Spinal cord (tissue), 10 donors: ENCODE data around the gene RIPK4. TPM values are rescaled to one million over a fixed set of nuclear protein-coding genes. Genes with fewer than 3 reads are reported as not detected.

ENCODE experiments used
- DNase-seq, 6 donors: peaks; one replicate each; pipeline versions ENCODE4 v3.0.0 to v3.0.0-alpha.2; 2013 to 2015; ENCODE audit warnings: low spot score in 6 of 6, low read depth in 4 of 6
- H3K27ac ChIP-seq: one replicate; pipeline ENCODE4 v1.5.1; 2013; ENCODE audit warnings: low read depth, low read length, control low read depth
- H3K27me3 ChIP-seq: one replicate; pipeline ENCODE4 v1.6.1; 2013; ENCODE audit warnings: low read length; ENCODE audit not compliant: control insufficient read depth, insufficient read depth
- H3K36me3 ChIP-seq: one replicate; pipeline ENCODE4 v1.6.1; 2013; ENCODE audit warnings: low read length; ENCODE audit not compliant: control insufficient read depth, insufficient read depth
- H3K4me1 ChIP-seq: one replicate; pipeline ENCODE4 v1.6.1; 2013; ENCODE audit warnings: low read length; ENCODE audit not compliant: control insufficient read depth, insufficient read depth
- H3K4me3 ChIP-seq: one replicate; pipeline ENCODE4 v1.5.1; 2013; ENCODE audit warnings: low read depth, low read length, control low read depth
- H3K9me3 ChIP-seq: one replicate; pipeline ENCODE4 v1.6.1; 2013; ENCODE audit warnings: low read length; ENCODE audit not compliant: control insufficient read depth, insufficient read depth
- WGBS: methylation state at CpG from one replicate; pipeline ENCODE4 v1.1.5; 2013; ENCODE audit warnings: missing lambda C conversion rate; ENCODE audit not compliant: insufficient coverage; 5-methylcytosine and 5-hydroxymethylcytosine counted together
- long read RNA-seq, 4 donors: transcript quantifications; one replicate each; lab custom pipeline, GENCODE V29; 2026
- polyA plus RNA-seq, 2 donors: library from polyadenylated mRNA; unstranded; fragments of 120-200 nt; gene quantifications; one replicate each; pipeline ENCODE4 v1.2.1, GENCODE V29; 2013; ENCODE audit not compliant: insufficient read length in 2 of 2
- total RNA-seq, 2 donors: library from RNA; depleted of rRNA in 1 of 2; stranded (reverse); fragments of 120-200 nt in 1 of 2; fragments of >200 nt in 1 of 2; gene quantifications; one replicate each; pipeline versions ENCODE4 v1.2.3 to v1.2.4, GENCODE V29; 2013 to 2014
- donor health status: healthy.

Gene RIPK4
- total RNA-seq: under 1 TPM; 0.10 to 0.11 TPM
- polyA plus RNA-seq: under 1 TPM in 1 of 2 donors, not detected in 1; 0.11 TPM
- long read RNA-seq, donor 1: 0 reads
- long read RNA-seq, donor 2: 0 reads
- long read RNA-seq, donor 3: 0 reads
- long read RNA-seq, donor 4: 0 reads

DNA sequence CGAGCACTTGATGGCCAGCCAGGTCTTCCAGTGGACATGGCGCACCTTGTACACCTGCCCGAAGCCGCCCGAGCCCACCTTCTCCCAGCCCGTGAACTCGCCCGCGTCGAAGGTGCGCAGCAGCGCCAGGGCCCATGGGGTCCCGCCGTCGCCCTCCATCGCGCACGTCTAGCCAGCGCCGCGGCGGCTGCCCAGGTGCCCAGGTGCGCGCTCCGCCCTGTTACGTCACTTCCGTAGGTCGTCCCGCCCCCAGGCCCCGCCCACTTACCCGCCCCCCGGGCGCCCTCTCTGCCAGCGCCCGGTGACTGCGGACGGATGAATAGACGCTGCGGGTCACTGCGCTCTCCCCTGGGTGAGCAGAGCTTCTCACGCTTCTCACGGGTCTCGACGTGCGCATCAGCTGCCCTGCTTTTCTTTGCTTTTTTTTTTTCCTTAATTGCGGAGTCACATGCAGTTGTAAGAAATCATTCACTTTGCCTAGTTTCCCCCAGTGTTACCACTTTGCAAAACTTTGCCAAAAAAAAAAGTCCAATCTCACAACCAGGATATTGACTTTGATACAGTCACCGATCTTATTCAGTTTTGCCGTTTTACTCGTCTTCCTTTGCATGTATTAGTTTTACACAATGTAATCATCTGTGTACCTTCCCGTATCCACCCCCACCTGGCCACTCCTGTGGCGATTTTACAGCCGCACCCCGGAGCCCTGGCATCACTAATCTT is at the start of gene RIPK4:
Gene RIPK4, minus strand, starts transcription at position 170 of the 723 bp plus-strand sequence. Its CDS starts 11 bp downstream, at position 159.
- Histone ChIP-seq H3K4me3 (no peak within 1 kb of the TSS), H3K27me3 (peaks cover 98% of the 10 kb centered on the region), H3K4me1 (peaks cover 19% of the 10 kb centered on the region), H3K9me3 (no peaks in the 10 kb centered on the region), H3K36me3 (no peaks in the 10 kb centered on the region), H3K27ac (no peak within 1 kb of the TSS)
- under 1% methylated on average over 49 of the region's 53 CpGs for WGBS
- DNase-seq: peak in 1 of 6 donors; percentile 29

- H3K27ac ChIP-seq: no peak overlapping the region
- no peaks in the 10 kb centered on the region for H3K27me3 ChIP-seq
- H3K36me3 ChIP-seq: peaks cover 62% of the 10 kb centered on the region
- no peak for DNase-seq
- H3K4me3 ChIP-seq: no peak overlapping the region
- no peaks in the 10 kb centered on the region for H3K9me3 ChIP-seq
- peaks cover 6% of the 10 kb centered on the region for H3K4me1 ChIP-seq
- WGBS: 92% methylated on average over 44 of the region's 50 CpGs
Observed at GRCh38 chr21:41815652-41816582, 49.1 kb upstream of the RIPK4 start.

- H3K27ac ChIP-seq: no peak overlapping the region
- DNase-seq: no peak
- H3K9me3 ChIP-seq: no peaks in the 10 kb centered on the region
- H3K27me3 ChIP-seq: no peaks in the 10 kb centered on the region
- peaks cover 6% of the 10 kb centered on the region for H3K4me1 ChIP-seq
- WGBS: over 99% methylated on average over 7 of the region's 11 CpGs
- peaks cover 63% of the 10 kb centered on the region for H3K36me3 ChIP-seq
- H3K4me3 ChIP-seq: no peak overlapping the region
Observed at GRCh38 chr21:41813226-41813625, 46.4 kb upstream of the RIPK4 start.

DNA sequence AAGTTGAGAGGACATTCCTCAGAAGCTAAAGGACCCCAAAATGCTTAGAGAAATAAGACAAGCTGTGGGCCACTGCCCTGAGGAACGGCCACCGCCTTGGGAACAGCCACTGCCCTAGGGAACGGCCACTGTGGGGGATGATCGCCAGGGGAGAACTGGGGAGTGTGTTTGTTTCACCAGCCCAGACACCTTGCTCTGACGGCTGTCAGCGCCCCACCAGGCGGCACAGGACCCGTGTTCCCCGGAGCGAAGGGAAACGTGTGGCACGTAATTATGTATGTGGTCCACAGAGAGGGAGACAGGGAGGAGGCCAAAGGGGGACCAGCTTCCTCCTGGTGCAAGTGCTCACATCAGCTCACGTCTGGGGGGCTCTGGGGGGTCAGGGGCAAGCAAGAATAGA is 45.8 kb upstream of the RIPK4 start:
- no peak for DNase-seq
- peaks cover 68% of the 10 kb centered on the region for H3K36me3 ChIP-seq
- H3K9me3 ChIP-seq: no peaks in the 10 kb centered on the region
- 93% methylated on average over 13 of the region's 13 CpGs for WGBS
- H3K4me1 ChIP-seq: peaks cover 6% of the 10 kb centered on the region
- H3K4me3 ChIP-seq: no peak overlapping the region
- H3K27me3 ChIP-seq: no peaks in the 10 kb centered on the region
- H3K27ac ChIP-seq: no peak overlapping the region

DNA sequence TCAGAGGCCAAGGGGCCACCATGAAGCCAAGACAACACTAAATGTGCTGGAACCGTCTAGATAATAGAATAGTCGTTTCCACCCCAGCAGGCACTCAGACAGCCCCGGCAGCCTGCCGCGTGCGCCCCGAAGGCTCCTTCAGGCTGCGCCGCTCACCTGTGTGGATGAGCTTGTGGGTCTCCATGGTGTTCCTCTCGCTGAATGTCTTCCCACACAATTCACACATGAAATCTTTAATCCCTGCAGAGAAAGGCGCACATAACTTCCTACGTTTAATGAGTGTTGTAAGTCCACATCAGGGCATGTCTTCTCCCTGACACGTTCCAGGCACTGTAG is 43.7 kb upstream of the RIPK4 start:
- DNase-seq: no peak
- no peaks in the 10 kb centered on the region for H3K4me1 ChIP-seq
- H3K27me3 ChIP-seq: no peaks in the 10 kb centered on the region
- no peaks in the 10 kb centered on the region for H3K9me3 ChIP-seq
- no peak overlapping the region for H3K4me3 ChIP-seq
- H3K36me3 ChIP-seq: peaks cover 61% of the 10 kb centered on the region
- 75% methylated on average over 11 of the region's 13 CpGs for WGBS
- H3K27ac ChIP-seq: no peak overlapping the region

DNA sequence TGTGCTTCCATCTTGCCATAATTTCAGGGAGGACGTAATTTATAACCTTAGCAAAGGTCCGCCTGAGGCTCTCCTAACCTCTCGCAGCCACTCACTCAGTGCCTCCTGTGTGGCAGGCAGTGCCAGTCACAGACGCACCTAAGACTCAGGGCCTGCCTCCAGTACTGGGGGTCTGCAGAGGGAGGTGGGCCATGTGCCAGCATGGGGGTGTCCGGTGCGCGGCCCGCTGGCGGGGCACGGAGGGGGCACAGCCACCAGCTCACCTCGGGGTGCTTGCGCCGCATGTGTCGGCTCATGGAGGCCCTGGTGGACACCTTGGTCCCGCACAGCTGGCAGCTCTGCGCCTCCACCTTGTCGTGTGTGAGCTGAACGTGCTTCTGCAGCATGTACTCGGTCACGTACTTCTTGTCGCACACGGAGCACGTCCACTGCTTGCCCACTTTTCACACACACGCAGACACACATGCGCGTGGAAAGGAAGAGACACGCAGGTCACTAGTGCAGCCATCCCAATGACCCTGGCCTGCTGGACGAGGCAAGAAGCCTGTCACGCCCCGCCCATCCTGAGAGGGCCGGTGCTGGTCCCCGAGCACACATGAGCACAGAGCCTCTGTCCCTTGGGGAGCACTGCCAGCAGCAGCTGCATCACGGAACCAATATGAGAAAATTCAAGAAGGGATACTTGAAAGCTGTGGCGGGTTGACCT is 43.2 kb upstream of the RIPK4 start:
- no peak overlapping the region for H3K27ac ChIP-seq
- H3K9me3 ChIP-seq: no peaks in the 10 kb centered on the region
- DNase-seq: no peak
- no peaks in the 10 kb centered on the region for H3K4me1 ChIP-seq
- H3K27me3 ChIP-seq: no peaks in the 10 kb centered on the region
- WGBS: 96% methylated on average over 33 of the region's 34 CpGs
- H3K36me3 ChIP-seq: peaks cover 56% of the 10 kb centered on the region
- no peak overlapping the region for H3K4me3 ChIP-seq

DNA sequence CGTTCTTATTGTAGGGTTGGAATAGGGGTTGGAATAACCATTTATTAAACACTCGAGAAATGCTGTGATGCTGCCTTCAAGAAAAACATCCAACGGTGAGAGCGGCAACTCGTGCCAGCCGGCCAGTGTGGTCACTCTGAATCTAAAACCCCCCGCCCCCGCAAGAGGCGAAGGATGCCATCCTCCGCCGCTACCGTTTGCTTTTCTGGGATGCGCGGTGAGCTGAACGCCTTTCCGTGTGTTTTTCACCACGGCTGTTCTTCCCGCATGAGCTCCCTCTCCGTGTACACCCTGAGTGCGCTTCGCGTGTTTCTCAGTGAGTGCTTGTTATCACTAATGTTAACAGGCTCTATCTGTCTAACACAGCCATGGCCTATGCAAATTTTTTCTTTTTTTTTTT is 42.0 kb upstream of the RIPK4 start:
- no peak overlapping the region for H3K27ac ChIP-seq
- no peak for DNase-seq
- H3K4me1 ChIP-seq: no peaks in the 10 kb centered on the region
- H3K36me3 ChIP-seq: peaks cover 63% of the 10 kb centered on the region
- H3K27me3 ChIP-seq: no peaks in the 10 kb centered on the region
- WGBS: 94% methylated on average over 21 of the region's 22 CpGs
- no peaks in the 10 kb centered on the region for H3K9me3 ChIP-seq
- no peak overlapping the region for H3K4me3 ChIP-seq

DNA sequence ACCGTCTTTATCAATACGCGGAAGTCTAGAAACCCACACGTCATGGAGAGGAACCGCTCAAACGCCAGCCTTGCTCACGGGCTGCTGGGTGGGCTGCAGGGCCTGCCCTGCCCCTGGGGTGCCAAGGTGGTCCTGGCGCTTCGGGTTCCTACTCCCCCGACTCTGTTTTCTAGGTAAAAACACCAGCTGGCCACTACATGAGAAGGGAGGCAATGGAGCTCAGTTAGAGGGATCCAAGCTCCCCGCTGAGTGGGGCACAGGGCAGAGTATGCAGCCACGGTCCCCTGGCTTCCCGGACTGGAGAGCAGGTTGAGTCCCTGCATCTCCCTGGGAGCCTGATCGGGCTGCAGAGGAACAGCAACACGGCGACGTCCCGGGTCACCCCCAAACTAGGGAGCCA is 41.2 kb upstream of the RIPK4 start:
- no peak for DNase-seq
- Histone ChIP-seq H3K36me3 (peaks cover 63% of the 10 kb centered on the region), H3K4me1 (peaks cover 5% of the 10 kb centered on the region), H3K9me3 (no peaks in the 10 kb centered on the region), H3K4me3 (no peak overlapping the region), H3K27ac (no peak overlapping the region), H3K27me3 (no peaks in the 10 kb centered on the region)
- 95% methylated on average over 14 of the region's 18 CpGs for WGBS

DNA sequence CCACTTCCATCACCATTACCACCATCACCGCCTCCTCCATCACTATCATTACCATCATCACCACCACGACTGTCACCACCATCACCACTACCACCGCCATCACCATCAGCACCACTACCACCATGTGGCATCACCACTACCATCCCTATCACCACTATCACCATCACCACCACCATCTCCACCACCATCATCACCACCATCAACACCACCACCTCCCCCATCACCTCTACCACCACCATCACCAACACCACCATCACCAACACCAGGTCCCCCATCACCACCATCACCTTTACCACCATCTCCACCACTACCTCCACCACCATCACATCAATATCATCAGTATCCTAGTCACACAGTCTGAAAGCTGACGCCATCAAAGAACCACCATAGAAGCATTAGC is 39.9 kb upstream of the RIPK4 start:
- WGBS: 79% methylated on average over 3 of the region's 4 CpGs
- Histone ChIP-seq H3K9me3 (no peaks in the 10 kb centered on the region), H3K27me3 (no peaks in the 10 kb centered on the region), H3K4me1 (peaks cover 11% of the 10 kb centered on the region), H3K27ac (no peak overlapping the region), H3K4me3 (no peak overlapping the region), H3K36me3 (peaks cover 55% of the 10 kb centered on the region)
- DNase-seq: no peak
